NCI-H128 (cell line): ENCODE measurements around the gene CCL13.

Experiments used
- DNase-seq: peaks from one replicate; lab custom pipeline; 2025; ENCODE audit not compliant: unreplicated experiment; lab: John Stamatoyannopoulos, UW

The CCL13 gene

GRCh38 chr17:34363183-34363661 lies 6.9 kb downstream of the CCL13 start, which contains the start of gene CCL1:
Gene CCL1 (minus strand): TSS chr17:34363233. CDS start chr17:34363161, 72 bp downstream.
- DNase-seq = no peak

GRCh38 chr17:34364751-34365150 lies 8.5 kb downstream of the CCL13 start:
- no peak for DNase-seq

GRCh38 chr17:34365340-34365739 lies 9.1 kb downstream of the CCL13 start:
- no peak for DNase-seq

- DNase-seq = no peak
Measured at GRCh38 chr17:34366010-34366409, 9.7 kb downstream of the CCL13 start.

- DNase-seq = no peak
Measured at GRCh38 chr17:34366529-34367107, 10.3 kb downstream of the CCL13 start.

GRCh38 chr17:34367486-34368195 lies 11.4 kb downstream of the CCL13 start:
- DNase-seq = no peak

- no peak for DNase-seq
Measured at GRCh38 chr17:34368196-34368945, 12.1 kb downstream of the CCL13 start.

GRCh38 chr17:34368946-34369500 lies 12.7 kb downstream of the CCL13 start:
- no peak for DNase-seq

- DNase-seq = no peak
Measured at GRCh38 chr17:34369571-34369970, 13.3 kb downstream of the CCL13 start.

GRCh38 chr17:34370376-34370996 lies 14.2 kb downstream of the CCL13 start:
- no peak for DNase-seq

- DNase-seq = no peak
Measured at GRCh38 chr17:34370997-34371395, 14.7 kb downstream of the CCL13 start.

GRCh38 chr17:34371405-34372100 lies 15.3 kb downstream of the CCL13 start:
- DNase-seq = no peak

- DNase-seq = peak; percentile 75
Measured at GRCh38 chr17:34374457-34374856, 18.2 kb downstream of the CCL13 start.

GRCh38 chr17:34375426-34375997 lies 19.2 kb downstream of the CCL13 start:
- no peak for DNase-seq

GRCh38 chr17:34377078-34377823 lies 21.0 kb downstream of the CCL13 start:
- no peak for DNase-seq

- DNase-seq = no peak
Measured at GRCh38 chr17:34378664-34379101, 22.4 kb downstream of the CCL13 start.

- DNase-seq = no peak
Measured at GRCh38 chr17:34379868-34380267, 23.6 kb downstream of the CCL13 start.

- DNase-seq = no peak
Measured at GRCh38 chr17:34382621-34383124, 26.4 kb downstream of the CCL13 start.

- no peak for DNase-seq
Measured at GRCh38 chr17:34383216-34383615, 26.9 kb downstream of the CCL13 start.
